Panc1 (cell line): ENCODE measurements around the gene QRFPR. TPM values are rescaled to one million over a fixed set of nuclear protein-coding genes. Genes with fewer than 3 reads are reported as not detected.

Experiments
- ATAC-seq: fragments of 200-7000 bp; cut with Tn5 transposase; 2 replicates; pipeline ENCODE4 v1.9.1; 2020; ENCODE audit warnings: mild to moderate bottlenecking, moderate library complexity
- BruUV-seq: library from RNA; stranded (reverse); fragments of 400-500 nt; replicated peaks from 2 replicates; lab custom pipeline; 2021; lab: Mats Ljungman, UMichigan
- CTCF ChIA-PET: fragments of 300-600 bp; sonication (Branson Sonifier 250); formaldehyde crosslinking; loops from one replicate; lab custom pipeline; 2022; ENCODE audit warnings: antibody characterized with exemption; lab: Charles Lee
- POLR2A ChIA-PET: fragments of 300-600 bp; sonication (Branson Sonifier 250); formaldehyde crosslinking; loops from one replicate; lab custom pipeline; 2022; ENCODE audit warnings: antibody characterized with exemption; lab: Charles Lee
- DNase-seq: peaks from one replicate; pipeline ENCODE4 v3.0.0-alpha.2; 2010; ENCODE audit warnings: low read depth, low spot score
- H3K27ac ChIP-seq: 2 replicates; pipeline ENCODE4 v1.5.1; 2011; ENCODE audit warnings: mild to moderate bottlenecking, low read length, inconsistent platforms
- H3K27me3 ChIP-seq: fragments of 200-500 bp; sonication (Bioruptor generic); 2 replicates; pipeline ENCODE4 v1.6.0; 2014; ENCODE audit warnings: low read length, inconsistent platforms; ENCODE audit not compliant: control insufficient read depth, insufficient read depth
- H3K36me3 ChIP-seq: fragments of 200-500 bp; sonication (Bioruptor generic); 2 replicates; pipeline ENCODE4 v1.5.1; 2014; ENCODE audit warnings: inconsistent platforms, mild to moderate bottlenecking, low read length, moderate library complexity; ENCODE audit not compliant: control insufficient read depth, insufficient read depth
- H3K4me1 ChIP-seq: 2 replicates; pipeline ENCODE4 v1.5.1; 2011; ENCODE audit warnings: inconsistent platforms, mild to moderate bottlenecking, low read length, moderate library complexity; ENCODE audit not compliant: control insufficient read depth, insufficient read depth
- H3K4me3 ChIP-seq, 2 experiments: 2 replicates each; pipeline ENCODE4 v1.5.1; 2011 to 2012; ENCODE audit warnings: low read depth in 2 of 2, low read length in 2 of 2, mild to moderate bottlenecking in 2 of 2, inconsistent platforms in 1 of 2, moderate library complexity in 1 of 2
- H3K9me3 ChIP-seq: fragments of 200-500 bp; sonication (Bioruptor generic); 2 replicates; pipeline ENCODE4 v1.5.1; 2014; ENCODE audit warnings: low read depth, mild to moderate bottlenecking, inconsistent platforms, low read length, moderate library complexity; ENCODE audit not compliant: control insufficient read depth, insufficient read depth
- CTCF ChIP-seq: fragments of 450-650 bp; IDR thresholded peaks from 2 replicates; pipeline ENCODE4 v1.5.1; 2017; ENCODE audit warnings: mild to moderate bottlenecking
- POLR2AphosphoS5 ChIP-seq: IDR thresholded peaks from 2 replicates; pipeline ENCODE4 v1.6.1; 2012; ENCODE audit warnings: mild to moderate bottlenecking, low read depth, low read length, moderate library complexity
- REST ChIP-seq, 2 experiments: IDR thresholded peaks; 2 replicates each; pipeline ENCODE4 v1.6.1; 2011 to 2012; ENCODE audit warnings: low read depth in 2 of 2, control low read depth in 1 of 2, low read length in 1 of 2, mild to moderate bottlenecking in 1 of 2, moderate library complexity in 1 of 2; ENCODE audit not compliant: insufficient read depth in 1 of 2
- SIN3A ChIP-seq: IDR thresholded peaks from 2 replicates; pipeline ENCODE4 v1.6.1; 2012; ENCODE audit warnings: low read depth, mild to moderate bottlenecking, low read length, moderate library complexity, borderline replicate concordance; ENCODE audit not compliant: insufficient read depth
- TCF7L2 ChIP-seq: IDR thresholded peaks from 2 replicates; pipeline ENCODE4 v1.6.1; 2011; ENCODE audit warnings: mild to moderate bottlenecking, low read depth, low read length, inconsistent platforms
- in situ Hi-C: cut with HindIII; loops from 2 replicates; pipeline ENCODE4 v1.10.0; 2016; ENCODE audit warnings: low sequenced_read_pairs, low pct_unique_long_range_greater_than_20kb
- intact Hi-C: fragments of 100-400 bp; cut with micrococcal nuclease; formaldehyde crosslinking; loops from one replicate; pipeline ENCODE4 v1.10.0; 2022; ENCODE audit not compliant: unreplicated experiment
- total RNA-seq: library from RNA; stranded (reverse); gene quantifications from one replicate; pipeline ENCODE4 v1.2.1, GENCODE V29; 2021; ENCODE audit not compliant: unreplicated experiment

Gene QRFPR
- total RNA-seq, 1 experiment from 2014 or later, result not detected

GRCh38 chr4:121400632-121401031 lies 19.8 kb upstream of the QRFPR start:
- ATAC-seq (no peak), DNase-seq (no peak)
- intact Hi-C loops, result no loop called here
- no peak for TF ChIP-seq CTCF
- no peak for TF ChIP-seq SIN3A
- no peak for TF ChIP-seq REST (IDR thresholded peaks at IDR 0.05; ENCODE audit: insufficient read depth in 1 of 2, low read depth in 2 of 2, low read length in 1 of 2)
- in situ Hi-C loops, result no loop called here
- Histone ChIP-seq H3K27me3 (no peaks in the 10 kb centered on the region), H3K9me3 (no peaks in the 10 kb centered on the region), H3K4me3 (no peak overlapping the region), H3K27ac (no peak overlapping the region), H3K36me3 (no peaks in the 10 kb centered on the region), H3K4me1 (no peaks in the 10 kb centered on the region)
- ChIA-PET POLR2A (no interaction called here), CTCF (no interaction called here)
- BruUV-seq, result no TSS peak

GRCh38 chr4:121397941-121398601 lies 17.3 kb upstream of the QRFPR start:
- no TSS peak for BruUV-seq
- TF ChIP-seq POLR2AphosphoS5 (no peak), CTCF (no peak), SIN3A (no peak), REST (IDR thresholded peaks at IDR 0.05; ENCODE audit: insufficient read depth in 1 of 2, low read depth in 2 of 2, low read length in 1 of 2) (no peak), TCF7L2 (no peak)
- no peaks in the 10 kb centered on the region for H3K9me3 ChIP-seq
- H3K4me3 ChIP-seq, result no peak overlapping the region
- DNase-seq (no peak), ATAC-seq (no peak)
- H3K36me3 ChIP-seq, result no peaks in the 10 kb centered on the region
- no peaks in the 10 kb centered on the region for H3K27me3 ChIP-seq
- POLR2A ChIA-PET, result interaction anchor here (0.5 kb wide), 1 partner anchor 271 kb away, joined by 3 read pairs; no protein-coding TSS in a partner anchor
- in situ Hi-C loops (no loop called here), intact Hi-C loops (no loop called here)
- no peak overlapping the region for H3K27ac ChIP-seq
- CTCF ChIA-PET, result no interaction called here
- no peaks in the 10 kb centered on the region for H3K4me1 ChIP-seq
